Activated T-cell treated with anti-CD3 and anti-CD28 coated beads for 24 hours (primary cell): Measurements from ENCODE around the gene FRMD6.

Source experiments
- DNase-seq: peaks from one replicate; pipeline ENCODE4 v3.0.0-alpha.2; 2020; ENCODE audit warnings: low read depth

Gene FRMD6

DNA sequence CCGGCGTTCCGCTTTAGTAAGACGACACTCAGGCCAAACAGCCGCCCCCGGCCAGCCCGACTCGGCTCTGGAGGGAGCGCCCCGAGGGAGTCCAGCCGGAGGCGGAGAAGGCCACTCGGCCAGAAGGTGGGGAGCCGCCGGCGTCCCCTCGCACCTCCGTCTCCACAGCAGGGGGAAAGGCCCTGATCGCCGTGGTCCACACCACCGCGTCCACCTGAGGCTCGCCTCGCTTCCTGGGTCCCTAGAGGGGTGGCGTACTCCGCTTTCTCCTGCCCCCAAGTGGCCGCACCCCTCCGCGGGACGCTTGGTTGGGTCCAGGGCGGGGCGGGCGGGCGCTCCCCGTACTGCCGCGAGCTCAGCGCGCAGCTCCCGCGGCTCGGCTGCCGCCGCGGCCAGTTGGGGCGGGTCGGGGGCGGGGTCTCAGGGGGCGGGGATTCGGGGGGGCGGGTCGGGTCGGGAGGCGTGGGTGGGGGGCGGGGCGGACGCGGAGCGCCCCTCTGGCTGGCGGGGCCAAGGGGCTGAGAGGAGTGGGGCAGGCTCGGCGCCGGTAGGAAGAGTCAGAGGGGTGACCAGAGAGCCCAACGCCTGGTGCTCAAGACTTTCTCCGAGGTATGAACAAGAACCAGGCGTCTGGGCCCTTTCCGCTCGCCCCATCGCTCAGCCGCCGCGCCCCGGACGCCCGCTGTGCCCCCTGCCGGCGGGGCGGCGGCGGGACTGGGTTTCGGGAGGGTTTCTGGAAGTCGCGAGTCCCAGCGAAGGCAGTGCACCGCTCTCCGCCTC is at the start of gene FRMD6:
Gene FRMD6, plus strand, starts transcription at position 523 of the 780 bp plus-strand sequence. CDS start 37,927 bp downstream, outside the sequence.
- peak; percentile 70 for DNase-seq

DNA sequence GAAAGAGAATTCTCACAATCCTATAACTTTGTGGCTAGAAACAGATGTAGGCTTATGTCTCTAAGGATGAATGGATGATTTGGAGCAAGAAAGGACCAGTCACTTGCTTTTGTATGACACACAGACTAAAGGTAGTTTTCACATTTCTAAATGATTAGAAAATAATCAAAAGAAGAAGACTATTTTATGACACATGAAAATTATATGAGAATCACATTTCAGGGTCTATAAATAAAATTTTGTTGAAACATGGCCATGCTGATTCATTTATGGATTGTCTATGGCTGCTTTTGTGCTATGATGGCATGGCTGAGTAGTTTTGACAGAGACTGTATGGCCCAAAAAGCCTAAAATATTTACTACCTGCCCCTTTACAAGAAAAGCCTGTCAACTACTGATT is 49.4 kb upstream of the FRMD6 start:
- DNase-seq: no peak

DNA sequence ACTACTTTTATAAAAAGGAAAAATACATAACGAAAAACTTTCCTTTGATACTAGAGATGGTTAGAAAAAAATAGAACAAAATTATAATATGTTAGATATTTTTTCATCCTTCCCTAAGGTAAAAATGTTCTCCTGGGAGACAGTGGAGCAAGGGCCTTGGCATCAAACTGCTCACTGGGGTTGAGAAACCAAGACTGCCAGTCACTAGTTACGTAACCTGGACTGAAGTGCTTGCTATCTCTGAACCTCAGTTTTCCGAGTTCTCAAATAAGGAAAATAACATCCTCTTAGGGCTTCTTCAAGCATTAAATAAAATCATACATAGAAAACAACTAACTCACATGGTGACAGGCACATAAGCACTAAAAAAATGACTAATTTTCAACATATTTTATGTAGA is 48.2 kb upstream of the FRMD6 start:
- no peak for DNase-seq

DNA sequence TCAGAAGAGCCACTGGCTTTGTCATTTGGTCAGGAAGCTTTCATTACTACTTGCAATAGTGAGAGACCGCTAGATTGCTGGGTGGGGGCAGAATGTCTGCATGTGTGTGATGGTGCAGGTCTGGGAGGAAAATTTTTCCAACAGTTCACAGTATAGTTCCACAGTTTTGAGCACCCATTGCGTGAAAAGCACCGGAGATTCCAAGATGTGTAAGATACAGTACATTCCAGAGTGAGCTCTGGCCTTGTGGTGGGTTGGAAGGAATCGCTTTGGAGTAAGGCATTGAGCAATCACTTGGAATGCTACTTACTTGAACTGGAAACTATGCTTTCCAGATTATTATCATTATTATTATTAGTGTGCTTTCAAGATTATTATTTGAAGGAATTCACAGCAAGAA is 47.6 kb upstream of the FRMD6 start:
- no peak for DNase-seq

DNA sequence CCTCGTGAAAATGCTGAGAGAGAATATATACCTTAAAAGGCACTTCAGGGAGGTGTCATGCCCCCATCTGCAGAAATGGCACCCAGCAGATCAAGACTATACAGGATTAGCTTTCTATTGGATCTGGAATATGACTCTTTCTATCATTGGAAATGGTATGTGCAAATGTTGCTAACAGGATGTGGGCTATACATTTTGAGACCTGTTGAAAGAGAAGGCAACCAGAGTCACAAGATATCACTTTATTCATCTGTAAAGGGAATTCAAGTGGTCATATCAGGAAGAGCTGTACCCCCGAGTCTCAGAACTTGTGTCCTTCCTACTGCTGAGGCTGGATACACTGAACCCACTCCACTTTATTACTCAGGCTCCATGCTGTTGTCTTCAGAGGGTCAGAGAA is 46.1 kb upstream of the FRMD6 start:
- no peak for DNase-seq

DNA sequence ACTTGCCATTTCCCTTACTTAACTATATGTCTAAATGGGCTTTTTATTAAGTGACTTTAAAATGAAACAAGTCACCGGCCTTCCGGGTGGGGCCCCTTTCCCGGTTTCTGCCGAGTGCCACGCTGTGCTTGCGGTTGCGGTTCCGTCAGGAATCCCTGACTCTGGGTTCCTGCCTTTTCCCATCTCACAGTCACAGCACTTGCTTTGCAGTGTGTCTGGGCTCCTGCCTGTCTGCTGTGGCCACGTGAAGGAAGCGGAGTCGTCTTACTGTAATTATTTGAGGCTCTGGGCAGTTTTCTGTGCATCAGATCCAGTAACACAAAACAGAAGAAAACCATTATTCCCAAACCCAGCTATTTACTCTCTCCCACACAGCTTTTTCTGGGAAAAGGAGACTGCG is 44.0 kb upstream of the FRMD6 start:
- no peak for DNase-seq

DNA sequence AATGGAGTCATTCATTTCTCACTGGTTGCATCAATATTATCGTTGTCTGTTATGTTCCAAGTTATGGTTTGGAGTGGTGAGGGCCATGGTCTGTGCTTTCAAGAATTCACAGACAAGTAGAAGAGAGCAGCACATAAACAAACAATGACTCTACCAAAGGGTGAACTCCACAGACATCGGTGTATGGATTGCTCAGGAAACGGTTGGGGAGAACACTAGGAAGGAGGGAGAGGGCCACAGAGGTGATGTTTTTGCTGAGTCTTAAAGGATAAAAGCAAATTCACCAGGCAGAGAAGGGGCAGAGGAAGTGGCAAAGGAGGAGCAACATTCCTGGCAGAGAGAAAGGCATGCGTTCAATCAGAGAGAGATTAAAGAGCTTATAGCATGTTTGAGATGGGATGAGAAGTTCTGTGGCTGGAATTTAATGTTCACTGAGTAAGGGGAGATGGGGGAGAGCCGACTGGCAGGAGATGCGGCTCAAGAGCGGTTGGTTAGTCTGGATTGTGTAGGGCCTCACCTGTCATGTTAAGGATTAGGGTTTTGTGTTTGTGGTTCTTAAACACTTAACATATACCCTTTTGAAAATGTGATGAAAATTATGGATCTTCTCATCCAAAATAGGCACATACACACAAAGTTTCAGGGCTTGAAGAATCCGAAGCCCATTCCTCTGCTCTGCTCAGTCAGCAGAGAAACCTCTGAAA is 42.3 kb upstream of the FRMD6 start:
- DNase-seq: no peak

DNA sequence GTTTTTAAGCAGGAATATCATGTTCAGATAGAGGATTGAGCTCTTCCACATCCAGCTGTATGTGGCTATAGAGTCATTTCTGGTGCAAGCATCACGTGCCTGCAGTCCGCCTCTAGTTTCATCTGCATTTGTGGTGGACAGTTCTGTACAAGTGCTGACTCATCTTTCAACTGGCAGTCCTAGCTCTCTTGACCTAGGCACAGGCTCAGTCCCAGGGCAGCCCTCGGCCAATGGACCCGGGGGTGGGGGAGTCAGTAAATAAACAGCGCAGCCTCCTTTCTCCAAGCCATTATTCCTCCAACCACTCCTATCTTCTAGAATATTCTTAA is 41.8 kb upstream of the FRMD6 start:
- DNase-seq: no peak

DNA sequence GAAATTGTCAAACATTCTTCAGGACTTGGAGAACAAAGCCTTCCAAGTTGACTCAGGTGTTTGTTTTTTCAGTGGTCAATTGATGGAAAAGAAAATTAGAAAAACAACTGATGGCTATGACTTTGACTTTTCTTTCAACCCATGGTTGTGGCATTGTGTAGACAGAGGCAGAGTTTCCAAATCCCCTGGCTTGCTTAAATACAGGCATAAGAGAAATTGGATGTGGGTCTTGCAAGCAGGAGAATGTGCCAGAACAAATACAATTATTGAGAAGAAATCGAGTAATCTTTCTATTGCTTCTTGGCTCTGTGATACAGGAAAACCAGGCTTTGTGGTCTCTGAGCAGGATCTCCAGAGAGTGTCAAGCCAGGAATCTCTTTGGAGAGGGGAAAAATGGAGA is 40.9 kb upstream of the FRMD6 start:
- DNase-seq: no peak

DNA sequence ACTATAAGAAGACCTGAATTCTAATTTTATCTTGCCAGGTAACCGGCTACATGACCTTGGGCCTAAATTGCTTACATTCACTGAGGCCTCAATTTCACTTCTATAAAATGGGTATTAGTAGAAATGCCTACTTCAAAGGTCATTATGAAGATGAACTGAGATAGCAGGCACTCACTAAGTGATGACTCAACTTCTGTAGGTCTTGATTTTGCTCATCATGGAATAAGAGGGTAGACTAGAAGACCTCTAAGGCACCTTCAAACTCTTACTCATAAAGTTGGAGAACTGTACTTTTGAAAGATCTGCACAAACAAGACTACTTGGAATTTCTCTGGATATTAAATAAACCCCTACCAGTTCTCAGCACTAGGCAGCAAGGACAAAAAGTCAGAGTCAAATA is 39.3 kb upstream of the FRMD6 start:
- DNase-seq: no peak

DNA sequence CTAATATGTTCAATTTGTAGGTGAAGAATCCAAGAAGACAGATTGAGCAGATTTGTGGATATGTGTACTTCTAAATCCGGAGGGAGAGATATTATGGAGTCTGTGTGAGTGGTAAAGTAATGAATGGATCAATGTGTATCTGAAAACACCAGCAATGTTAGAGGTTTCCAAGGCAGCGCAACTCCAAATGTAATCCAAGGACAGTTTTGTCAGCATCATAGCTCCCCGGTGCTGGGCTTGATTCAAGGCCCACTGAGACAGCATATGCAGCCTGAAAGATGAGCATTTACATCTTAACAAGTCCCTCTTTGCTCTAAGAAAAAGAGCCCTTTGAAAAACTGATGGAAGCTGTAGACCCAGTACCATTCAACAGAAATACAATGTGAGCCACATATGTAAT is 38.3 kb upstream of the FRMD6 start:
- DNase-seq: no peak

DNA sequence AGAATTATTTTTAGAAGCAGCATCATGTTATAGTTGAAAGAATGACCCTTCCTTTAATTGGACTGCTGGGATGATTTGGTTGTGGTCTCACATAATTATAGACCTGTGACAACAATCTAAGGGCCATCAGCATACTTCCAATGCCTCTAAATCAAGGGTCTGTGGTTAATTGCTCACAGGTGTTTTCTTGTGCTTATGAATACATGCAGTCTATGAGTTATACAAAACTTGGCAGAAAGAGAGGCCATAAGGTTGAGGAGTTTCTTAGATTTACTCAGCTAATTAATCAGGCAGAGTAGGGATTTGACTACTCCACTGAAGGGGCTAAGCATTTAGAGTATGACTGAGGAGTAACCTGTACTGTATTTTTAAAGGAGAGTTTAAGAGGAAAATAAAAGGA is 37.0 kb upstream of the FRMD6 start:
- DNase-seq: no peak

DNA sequence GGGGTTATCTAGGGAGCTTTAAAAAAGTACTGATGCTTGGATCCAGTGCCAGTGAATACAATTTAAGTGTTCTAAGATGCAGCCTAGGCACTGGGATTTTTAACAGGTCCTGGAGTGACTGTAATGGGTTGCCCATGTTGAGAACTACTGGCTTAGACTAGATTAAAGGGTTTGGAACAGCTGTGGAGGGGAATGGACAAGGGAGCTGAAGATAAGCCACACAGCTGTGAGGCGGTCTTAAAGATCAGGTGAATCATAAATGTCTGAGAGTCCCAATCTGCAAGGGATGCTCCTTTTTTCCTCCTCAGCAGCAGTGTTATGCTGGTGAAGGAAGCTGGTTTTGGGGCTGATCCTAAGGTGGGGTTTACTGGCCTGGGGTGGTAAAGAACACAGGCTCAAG is 35.5 kb upstream of the FRMD6 start:
- no peak for DNase-seq

DNA sequence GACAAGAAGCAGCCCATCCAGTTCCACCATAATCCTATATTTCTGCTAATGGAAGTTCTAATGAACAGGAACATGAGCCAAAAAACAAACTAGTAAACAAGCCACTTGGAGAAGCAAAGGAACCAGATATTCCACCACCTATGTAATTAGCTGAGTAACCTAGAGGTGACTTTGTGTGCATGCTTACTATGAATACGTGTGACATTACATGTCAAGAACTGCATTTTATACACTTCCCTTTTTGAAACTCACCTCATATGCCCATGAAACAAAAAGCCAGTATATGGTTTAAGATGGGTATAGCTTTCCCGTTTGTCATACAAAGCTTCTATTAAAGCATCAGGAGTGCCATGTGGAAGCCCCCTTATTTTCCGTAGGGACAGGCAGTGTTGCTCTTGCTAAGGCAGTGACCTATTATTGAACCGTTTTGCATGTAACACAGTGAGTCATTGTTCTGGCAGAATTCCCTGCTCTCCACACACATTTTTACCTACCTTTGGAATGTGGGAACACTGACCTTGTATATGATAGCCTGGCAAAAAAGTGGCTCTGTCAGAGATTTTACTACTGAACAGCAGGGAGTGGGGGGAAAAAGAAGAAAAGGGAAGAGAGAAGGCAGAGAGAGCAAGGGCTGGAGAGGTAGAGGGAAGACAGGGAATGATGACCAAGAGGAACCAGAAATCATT is 34.8 kb upstream of the FRMD6 start:
- no peak for DNase-seq

DNA sequence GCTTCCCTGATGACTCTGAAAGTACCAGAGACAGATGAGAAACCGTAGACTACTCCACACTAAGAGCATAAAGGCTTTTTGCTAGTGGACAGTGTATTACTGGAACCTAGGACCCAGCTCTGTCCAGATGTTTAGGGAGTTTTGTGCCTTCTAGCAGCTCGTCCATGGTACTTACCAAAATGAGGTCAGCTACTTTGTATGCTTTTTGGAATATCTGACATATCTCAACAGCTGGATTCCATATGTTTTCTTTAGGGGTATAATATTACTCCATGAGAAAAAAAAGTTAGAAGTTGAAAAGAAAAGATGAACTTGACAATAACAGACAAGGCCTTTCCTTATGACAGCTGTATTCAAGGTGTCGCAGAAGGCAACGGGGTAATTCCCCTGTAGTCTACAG is 32.1 kb upstream of the FRMD6 start:
- no peak for DNase-seq

DNA sequence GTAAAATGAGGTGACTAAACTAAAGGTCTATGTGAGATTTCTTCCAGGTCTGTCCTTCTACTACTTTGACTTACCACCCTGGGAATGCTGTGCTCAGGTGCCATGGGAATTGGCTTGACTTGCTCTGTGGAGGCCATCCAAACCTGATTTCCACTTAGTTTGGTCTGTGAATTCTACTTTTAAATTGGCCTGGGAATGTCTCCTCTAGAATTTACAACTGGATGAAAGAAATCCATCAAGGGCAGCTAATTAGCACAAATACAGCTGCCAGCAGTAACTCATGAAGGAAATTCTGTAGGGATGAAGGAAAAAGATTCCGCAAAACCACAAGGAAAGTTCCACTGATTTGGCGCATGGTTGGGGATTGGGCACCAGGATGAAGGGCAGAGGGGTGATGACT is 31.7 kb upstream of the FRMD6 start:
- no peak for DNase-seq

DNA sequence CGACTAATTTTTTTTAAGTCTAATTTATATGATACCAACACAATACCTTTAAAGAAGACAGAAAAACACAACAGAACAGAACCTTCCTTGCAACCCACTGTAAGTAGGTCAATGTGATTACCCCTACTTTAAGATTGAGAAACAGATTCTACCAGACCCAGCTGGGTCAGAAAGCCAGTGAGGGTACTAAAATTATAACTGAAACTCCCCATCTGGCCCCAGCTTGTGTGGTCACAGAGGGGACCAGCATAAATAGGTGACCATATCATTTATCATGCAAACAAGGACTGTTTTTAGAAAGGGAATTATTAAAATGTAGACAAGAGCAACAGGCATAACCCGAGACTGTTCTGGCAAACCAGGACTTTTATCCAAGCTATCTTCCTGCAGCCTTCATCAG is 30.1 kb upstream of the FRMD6 start:
- DNase-seq: no peak

DNA sequence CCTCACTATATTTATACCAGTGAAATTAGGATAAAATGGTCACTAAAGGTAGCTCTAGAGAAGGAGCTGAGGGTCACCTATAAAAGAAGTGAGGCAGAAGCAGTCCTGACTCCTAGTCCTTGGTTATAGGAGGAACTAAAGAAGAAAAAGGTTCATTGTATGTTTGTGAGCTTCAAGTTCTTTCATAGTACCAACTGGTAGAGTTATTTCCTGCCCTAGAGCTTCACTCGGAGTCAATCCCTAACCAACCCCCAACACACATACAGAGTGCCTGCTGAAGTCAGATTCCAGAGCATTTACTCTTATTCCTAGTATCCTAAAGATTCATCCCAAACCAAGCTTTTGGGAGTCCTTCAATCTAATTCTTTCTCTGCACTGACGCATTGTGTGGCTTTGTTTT is 29.3 kb upstream of the FRMD6 start:
- no peak for DNase-seq

DNA sequence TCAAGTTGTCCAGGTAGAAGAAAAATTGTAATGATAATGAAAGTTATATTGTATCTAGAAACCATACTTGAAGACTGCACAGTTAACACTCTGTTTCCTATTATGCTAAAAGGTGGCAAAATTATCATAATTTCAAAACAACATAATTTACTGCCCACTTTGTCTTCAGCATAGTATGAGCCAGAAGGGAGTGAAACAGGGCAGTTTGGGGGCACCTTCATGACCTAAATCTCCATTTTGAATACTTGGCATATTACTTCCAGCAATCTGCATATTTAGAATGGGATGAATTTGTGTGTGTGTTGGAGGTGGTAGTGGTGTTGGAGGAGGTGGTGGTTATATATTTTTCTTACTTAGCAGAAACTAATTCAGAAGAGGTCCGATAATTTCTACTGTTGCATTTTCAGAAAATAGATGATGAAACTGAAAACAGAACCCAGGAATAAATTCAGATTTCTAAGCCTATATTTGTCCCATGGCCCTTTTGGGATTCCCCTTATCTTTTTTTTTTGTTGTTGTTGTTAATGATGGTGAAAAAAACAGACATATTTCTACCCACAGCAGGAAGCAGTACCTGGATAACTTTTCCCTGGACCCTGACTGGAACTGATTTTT is 26.6 kb upstream of the FRMD6 start:
- DNase-seq: no peak

DNA sequence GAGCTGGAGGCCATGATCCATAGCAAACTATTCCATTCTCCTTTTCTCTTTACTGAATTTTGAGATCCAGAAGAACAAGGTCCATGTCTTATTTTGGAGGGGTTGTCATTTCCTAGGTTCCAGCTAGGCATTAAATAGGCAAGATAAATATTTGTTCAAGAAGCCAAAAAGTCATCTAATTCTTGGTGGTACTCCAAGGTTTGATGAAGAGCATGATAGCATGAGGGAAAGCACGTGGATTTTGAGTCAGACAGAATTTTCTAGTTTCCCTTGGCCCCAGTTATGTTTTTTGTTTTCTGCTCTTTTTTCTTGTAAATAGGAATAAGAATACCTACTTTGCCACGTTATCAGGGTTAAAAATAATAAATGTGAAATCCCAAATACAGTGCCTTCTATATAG is 25.5 kb upstream of the FRMD6 start:
- DNase-seq: no peak

DNA sequence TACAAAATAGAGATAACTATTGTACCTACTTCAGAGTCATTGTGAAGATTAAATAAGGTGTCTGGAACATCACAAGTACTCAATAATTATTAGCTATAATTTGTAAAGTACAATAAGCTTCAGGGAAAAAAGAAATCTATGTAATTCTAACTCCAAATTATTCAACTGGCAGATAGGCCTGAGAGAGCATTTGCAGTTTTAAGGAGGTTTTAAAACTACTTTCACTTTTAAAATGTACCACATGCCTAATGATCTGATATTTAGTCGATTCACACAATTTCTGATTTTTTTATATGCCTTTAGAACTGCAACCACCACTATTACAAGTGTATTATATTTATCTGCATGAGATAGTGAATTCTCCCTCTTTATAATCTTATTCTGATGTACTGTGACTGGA is 24.9 kb upstream of the FRMD6 start:
- no peak for DNase-seq

DNA sequence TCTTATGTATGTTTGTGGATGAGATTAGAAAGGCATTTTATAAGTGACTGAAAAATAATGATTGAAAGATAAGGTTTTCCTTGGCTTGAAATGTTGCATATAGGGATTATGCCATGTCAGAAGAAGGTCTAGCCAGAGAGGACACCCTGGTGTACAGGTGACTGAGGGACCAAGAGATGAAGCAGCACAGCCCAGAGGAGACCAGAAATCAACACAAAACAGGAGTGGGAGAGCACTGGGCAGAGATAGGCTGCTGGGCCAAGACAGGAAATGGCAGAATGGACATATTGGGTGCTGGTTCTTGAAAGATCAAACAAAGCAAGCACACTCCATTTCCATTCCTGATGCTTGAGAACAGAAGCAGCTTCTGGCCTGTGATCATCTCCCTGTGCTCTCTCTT is 24.4 kb upstream of the FRMD6 start:
- no peak for DNase-seq

DNA sequence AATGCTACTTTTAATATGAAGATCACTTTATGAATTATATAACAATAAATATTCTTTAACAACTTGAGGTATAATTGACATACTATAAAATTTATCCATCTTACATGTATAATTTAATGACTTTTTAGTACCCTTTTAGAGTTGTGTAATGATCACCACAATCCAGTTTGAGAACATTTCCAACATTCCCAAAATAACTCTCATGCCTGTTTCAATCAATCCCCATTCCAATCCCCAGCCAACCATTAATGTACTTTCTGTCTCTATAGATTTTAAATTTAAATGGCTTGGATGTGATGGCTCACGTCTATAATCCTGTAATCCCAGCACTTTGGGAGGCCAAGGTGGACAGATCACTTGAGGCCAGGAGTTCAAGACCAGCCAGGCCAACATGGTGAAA is 23.5 kb upstream of the FRMD6 start:
- DNase-seq: no peak
